HepG2 (cell line): ENCODE data around the gene MRPL20. TPM values are rescaled to one million over a fixed set of nuclear protein-coding genes. Genes with fewer than 3 reads are reported as not detected.
A peak's percentile ranks its signal among the peaks of the same experiment; 100 is the strongest.

Experiments used
- ARHGAP35 ChIP-seq: sonication (generic); formaldehyde crosslinking; IDR thresholded peaks from 2 replicates; pipeline ENCODE4 v1.9.0; 2022; ENCODE audit warnings: mild to moderate bottlenecking, inconsistent platforms, moderate library complexity, missing genetic modification reagents, borderline replicate concordance
- CEBPG ChIP-seq: IDR thresholded peaks from 2 replicates; pipeline ENCODE4 v1.6.1; 2016
- DNMT1 ChIP-seq: sonication (generic); formaldehyde crosslinking; IDR thresholded peaks from 2 replicates; pipeline ENCODE4 v1.5.1; 2020; ENCODE audit warnings: mild to moderate bottlenecking, missing genetic modification reagents
- HHEX ChIP-seq: IDR thresholded peaks from 2 replicates; pipeline ENCODE4 v1.6.1; 2016; ENCODE audit warnings: control low read depth
- KDM3A ChIP-seq: IDR thresholded peaks from 2 replicates; pipeline ENCODE4 v1.6.1; 2018; ENCODE audit warnings: low read depth, missing compliant biosample characterization
- MYC ChIP-seq: sonication (generic); formaldehyde crosslinking; IDR thresholded peaks from 2 replicates; pipeline ENCODE4 v1.9.0; 2021; ENCODE audit warnings: missing genetic modification reagents, borderline replicate concordance
- RAD21 ChIP-seq: fragments of 450-650 bp; formaldehyde crosslinking; IDR thresholded peaks from 2 replicates; pipeline ENCODE4 v1.5.0; 2020; ENCODE audit warnings: mild to moderate bottlenecking
- RCOR2 ChIP-seq: IDR thresholded peaks from 2 replicates; pipeline ENCODE4 v1.6.1; 2016; ENCODE audit warnings: missing biosample characterization, missing genetic modification reagents
- TARDBP ChIP-seq: sonication (generic); formaldehyde crosslinking; IDR thresholded peaks from 2 replicates; pipeline ENCODE4 v1.8.0; 2022; ENCODE audit warnings: mild to moderate bottlenecking, missing genetic modification reagents
- ZNF138 ChIP-seq: sonication (generic); formaldehyde crosslinking; IDR thresholded peaks from 2 replicates; pipeline ENCODE4 v1.5.0; 2020; ENCODE audit warnings: mild to moderate bottlenecking, low read depth, missing genetic modification reagents
- ZNF234 ChIP-seq: sonication (generic); formaldehyde crosslinking; conservative IDR thresholded peaks from 2 replicates; pipeline ENCODE4 v1.5.1; 2020; ENCODE audit warnings: mild to moderate bottlenecking, missing genetic modification reagents
- ZNF776 ChIP-seq: sonication (generic); formaldehyde crosslinking; IDR thresholded peaks from 2 replicates; pipeline ENCODE4 v1.4.0; 2020; ENCODE audit warnings: mild to moderate bottlenecking, missing genetic modification reagents
- ZNF777 ChIP-seq: sonication (generic); formaldehyde crosslinking; IDR thresholded peaks from 2 replicates; pipeline ENCODE4 v1.4.0; 2020; ENCODE audit warnings: missing genetic modification reagents
- polyA plus RNA-seq, 8 experiments: library from polyadenylated mRNA; depleted of rRNA in 3 of 8; stranded (reverse) in 7 of 8; unstranded in 1 of 8; fragments of >200 nt; fragmentation: Illumina TruSeq in 4 of 8; extraction: Trizol in 4 of 8; gene quantifications; 2 replicates each; pipeline versions ENCODE4 v1.2.1 to v1.2.3, GENCODE V29; 2011 to 2016; ENCODE audit warnings: low read depth in 4 of 8, missing spikeins in 1 of 8, mixed read lengths in 1 of 8; ENCODE audit not compliant: insufficient read depth in 1 of 8
- total RNA-seq, 5 experiments: library from RNA; depleted of rRNA; stranded (reverse); fragments of >200 nt; fragmentation: Illumina TruSeq; extraction: Trizol; gene quantifications; 2 replicates each; pipeline ENCODE4 v1.2.3, GENCODE V29; 2016; ENCODE audit warnings: low read depth in 1 of 5
- TF ChIP-seq, protein P1 (sequence below): sonication (generic); formaldehyde crosslinking; IDR thresholded peaks from 2 replicates; pipeline ENCODE4 v1.4.0; 2020; ENCODE audit warnings: missing genetic modification reagents
- TF ChIP-seq, protein P2 (sequence below): IDR thresholded peaks from 2 replicates; pipeline ENCODE4 v1.6.1; 2016
- TF ChIP-seq, protein P3 (sequence below): IDR thresholded peaks from 2 replicates; pipeline ENCODE4 v1.6.1; 2016; ENCODE audit warnings: missing genetic modification reagents, missing compliant biosample characterization
- TF ChIP-seq, protein P4 (sequence below), 2 experiments: sonication (generic) in 1 of 2; formaldehyde crosslinking in 1 of 2; IDR thresholded peaks; 2 replicates each; pipeline versions ENCODE4 v1.6.1 to v1.9.0; 2014 to 2022; ENCODE audit warnings: antibody characterized with exemption in 1 of 2, borderline replicate concordance in 1 of 2, inconsistent platforms in 1 of 2, low read depth in 1 of 2, missing genetic modification reagents in 1 of 2

Gene MRPL20
- total and polyA plus RNA-seq, 2 of the 13 experiments (the other 11 are each of a cell fraction or from before 2014, with no cell fraction given), result 59.2 to 127 TPM

DNA sequence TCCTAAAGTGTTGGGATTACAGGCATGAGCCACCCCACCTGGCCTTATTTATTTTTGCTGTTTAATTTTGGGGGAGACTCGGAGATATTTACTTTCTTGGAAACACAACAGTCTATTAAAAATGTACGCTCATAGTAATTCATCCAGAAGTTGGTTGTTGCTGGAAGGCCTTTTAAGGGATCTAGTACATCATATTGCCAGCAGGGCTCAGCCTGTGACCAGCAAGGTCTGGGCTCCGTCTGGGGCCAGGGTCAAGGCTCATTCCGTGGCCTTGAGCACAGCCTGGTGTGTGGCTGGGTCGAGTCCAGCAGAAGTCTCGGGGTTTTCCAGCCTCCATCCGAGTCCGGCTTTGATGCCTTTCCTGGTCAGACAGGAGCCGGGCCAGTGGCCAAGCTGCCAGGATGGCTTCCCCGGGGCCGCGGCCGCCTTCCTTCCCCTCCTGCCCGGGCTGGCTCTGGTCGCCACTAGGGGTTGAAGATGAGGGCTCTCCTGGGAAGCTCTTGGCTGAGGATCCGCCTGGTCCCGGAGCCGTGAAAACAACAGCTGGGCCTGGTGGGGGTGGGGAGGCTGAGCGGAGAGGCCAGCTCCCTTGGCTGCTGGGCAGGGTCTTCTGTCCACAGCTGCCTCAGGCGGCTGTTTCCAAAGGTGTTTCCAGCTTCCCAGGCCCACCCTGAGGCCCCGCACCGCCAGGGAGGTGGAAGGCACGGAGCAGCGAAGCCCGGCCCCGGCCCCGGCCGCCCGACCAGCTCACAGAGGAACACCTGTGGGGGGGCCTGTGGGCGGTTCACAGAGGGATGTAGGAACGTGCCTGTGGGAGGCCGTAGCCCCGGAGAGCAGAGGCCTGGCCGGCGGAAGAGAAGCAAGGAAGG, 23.3 kb upstream of the MRPL20 start (continued):
- TF ChIP-seq, protein P1, sequence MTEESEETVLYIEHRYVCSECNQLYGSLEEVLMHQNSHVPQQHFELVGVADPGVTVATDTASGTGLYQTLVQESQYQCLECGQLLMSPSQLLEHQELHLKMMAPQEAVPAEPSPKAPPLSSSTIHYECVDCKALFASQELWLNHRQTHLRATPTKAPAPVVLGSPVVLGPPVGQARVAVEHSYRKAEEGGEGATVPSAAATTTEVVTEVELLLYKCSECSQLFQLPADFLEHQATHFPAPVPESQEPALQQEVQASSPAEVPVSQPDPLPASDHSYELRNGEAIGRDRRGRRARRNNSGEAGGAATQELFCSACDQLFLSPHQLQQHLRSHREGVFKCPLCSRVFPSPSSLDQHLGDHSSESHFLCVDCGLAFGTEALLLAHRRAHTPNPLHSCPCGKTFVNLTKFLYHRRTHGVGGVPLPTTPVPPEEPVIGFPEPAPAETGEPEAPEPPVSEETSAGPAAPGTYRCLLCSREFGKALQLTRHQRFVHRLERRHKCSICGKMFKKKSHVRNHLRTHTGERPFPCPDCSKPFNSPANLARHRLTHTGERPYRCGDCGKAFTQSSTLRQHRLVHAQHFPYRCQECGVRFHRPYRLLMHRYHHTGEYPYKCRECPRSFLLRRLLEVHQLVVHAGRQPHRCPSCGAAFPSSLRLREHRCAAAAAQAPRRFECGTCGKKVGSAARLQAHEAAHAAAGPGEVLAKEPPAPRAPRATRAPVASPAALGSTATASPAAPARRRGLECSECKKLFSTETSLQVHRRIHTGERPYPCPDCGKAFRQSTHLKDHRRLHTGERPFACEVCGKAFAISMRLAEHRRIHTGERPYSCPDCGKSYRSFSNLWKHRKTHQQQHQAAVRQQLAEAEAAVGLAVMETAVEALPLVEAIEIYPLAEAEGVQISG (CRISPR knock-in tag), result peak; percentile 20
- TF ChIP-seq DNMT1 (CRISPR knock-in tag), result no peak
- no peak for TF ChIP-seq TARDBP (CRISPR knock-in tag)
- TF ChIP-seq ZNF234, result 0 out of 2 replicates have a peak, but pooled peaks have one; percentile 62
- no peak for TF ChIP-seq HHEX
- TF ChIP-seq, protein P2, sequence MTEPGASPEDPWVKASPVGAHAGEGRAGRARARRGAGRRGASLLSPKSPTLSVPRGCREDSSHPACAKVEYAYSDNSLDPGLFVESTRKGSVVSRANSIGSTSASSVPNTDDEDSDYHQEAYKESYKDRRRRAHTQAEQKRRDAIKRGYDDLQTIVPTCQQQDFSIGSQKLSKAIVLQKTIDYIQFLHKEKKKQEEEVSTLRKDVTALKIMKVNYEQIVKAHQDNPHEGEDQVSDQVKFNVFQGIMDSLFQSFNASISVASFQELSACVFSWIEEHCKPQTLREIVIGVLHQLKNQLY, result no peak
- no peak; the same call in 1 of the 2 replicates for TF ChIP-seq MYC
- no peak; the same call in 1 of the 2 replicates for TF ChIP-seq ARHGAP35 (CRISPR knock-in tag)
- TF ChIP-seq ZNF777 (CRISPR knock-in tag), result peak; percentile 50; the same call in 1 of the 2 replicates
- peak; percentile 43; the same call in 1 of the 2 replicates for TF ChIP-seq RCOR2 (CRISPR knock-in tag)
- TF ChIP-seq, protein P3, sequence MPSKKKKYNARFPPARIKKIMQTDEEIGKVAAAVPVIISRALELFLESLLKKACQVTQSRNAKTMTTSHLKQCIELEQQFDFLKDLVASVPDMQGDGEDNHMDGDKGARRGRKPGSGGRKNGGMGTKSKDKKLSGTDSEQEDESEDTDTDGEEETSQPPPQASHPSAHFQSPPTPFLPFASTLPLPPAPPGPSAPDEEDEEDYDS (CRISPR knock-in tag), result no peak
- TF ChIP-seq CEBPG (CRISPR knock-in tag), result no peak
- no peak for TF ChIP-seq KDM3A (CRISPR knock-in tag)
- TF ChIP-seq ZNF138 (CRISPR knock-in tag), result no peak
- TF ChIP-seq RAD21 (CRISPR knock-in tag), result peak; percentile 19; the same call in 1 of the 2 replicates
- TF ChIP-seq, protein P4, sequence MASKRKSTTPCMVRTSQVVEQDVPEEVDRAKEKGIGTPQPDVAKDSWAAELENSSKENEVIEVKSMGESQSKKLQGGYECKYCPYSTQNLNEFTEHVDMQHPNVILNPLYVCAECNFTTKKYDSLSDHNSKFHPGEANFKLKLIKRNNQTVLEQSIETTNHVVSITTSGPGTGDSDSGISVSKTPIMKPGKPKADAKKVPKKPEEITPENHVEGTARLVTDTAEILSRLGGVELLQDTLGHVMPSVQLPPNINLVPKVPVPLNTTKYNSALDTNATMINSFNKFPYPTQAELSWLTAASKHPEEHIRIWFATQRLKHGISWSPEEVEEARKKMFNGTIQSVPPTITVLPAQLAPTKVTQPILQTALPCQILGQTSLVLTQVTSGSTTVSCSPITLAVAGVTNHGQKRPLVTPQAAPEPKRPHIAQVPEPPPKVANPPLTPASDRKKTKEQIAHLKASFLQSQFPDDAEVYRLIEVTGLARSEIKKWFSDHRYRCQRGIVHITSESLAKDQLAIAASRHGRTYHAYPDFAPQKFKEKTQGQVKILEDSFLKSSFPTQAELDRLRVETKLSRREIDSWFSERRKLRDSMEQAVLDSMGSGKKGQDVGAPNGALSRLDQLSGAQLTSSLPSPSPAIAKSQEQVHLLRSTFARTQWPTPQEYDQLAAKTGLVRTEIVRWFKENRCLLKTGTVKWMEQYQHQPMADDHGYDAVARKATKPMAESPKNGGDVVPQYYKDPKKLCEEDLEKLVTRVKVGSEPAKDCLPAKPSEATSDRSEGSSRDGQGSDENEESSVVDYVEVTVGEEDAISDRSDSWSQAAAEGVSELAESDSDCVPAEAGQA (IDR thresholded peaks at IDR 0.05; ENCODE audit: low read depth), result no peak
- TF ChIP-seq, protein P4 (CRISPR knock-in tag; IDR thresholded peaks at IDR 0.05; ENCODE audit: borderline replicate concordance), result no peak
- TF ChIP-seq ZNF776 (CRISPR knock-in tag), result no peak; the same call in 1 of the 2 replicates
